PC-3 (cell line): Measurements from ENCODE around the gene FAM124A.

ENCODE experiments used
- EZH2 ChIP-seq: fragments of 300-600 bp; sonication (generic); IDR thresholded peaks from one replicate; pipeline ENCODE4 v1.6.1; 2017; ENCODE audit warnings: antibody characterized with exemption, mild to moderate bottlenecking, low read length; ENCODE audit not compliant: unreplicated experiment
- EZH2phosphoT487 ChIP-seq: fragments of 300-600 bp; sonication (generic); IDR thresholded peaks from 2 replicates; pipeline ENCODE4 v1.6.1; 2018; ENCODE audit warnings: mild to moderate bottlenecking, antibody characterized with exemption, low read length, borderline replicate concordance
- TF ChIP-seq, protein P1 (sequence below): fragments of 300-600 bp; sonication (generic); conservative IDR thresholded peaks from 2 replicates; pipeline ENCODE4 v1.5.1; 2017; ENCODE audit warnings: antibody characterized with exemption, low read depth, mild to moderate bottlenecking, low read length

GRCh38 chr13:51192348-51192747 lies 29.9 kb upstream of the FAM124A start:
- no peak for TF ChIP-seq EZH2
- TF ChIP-seq, protein P1, sequence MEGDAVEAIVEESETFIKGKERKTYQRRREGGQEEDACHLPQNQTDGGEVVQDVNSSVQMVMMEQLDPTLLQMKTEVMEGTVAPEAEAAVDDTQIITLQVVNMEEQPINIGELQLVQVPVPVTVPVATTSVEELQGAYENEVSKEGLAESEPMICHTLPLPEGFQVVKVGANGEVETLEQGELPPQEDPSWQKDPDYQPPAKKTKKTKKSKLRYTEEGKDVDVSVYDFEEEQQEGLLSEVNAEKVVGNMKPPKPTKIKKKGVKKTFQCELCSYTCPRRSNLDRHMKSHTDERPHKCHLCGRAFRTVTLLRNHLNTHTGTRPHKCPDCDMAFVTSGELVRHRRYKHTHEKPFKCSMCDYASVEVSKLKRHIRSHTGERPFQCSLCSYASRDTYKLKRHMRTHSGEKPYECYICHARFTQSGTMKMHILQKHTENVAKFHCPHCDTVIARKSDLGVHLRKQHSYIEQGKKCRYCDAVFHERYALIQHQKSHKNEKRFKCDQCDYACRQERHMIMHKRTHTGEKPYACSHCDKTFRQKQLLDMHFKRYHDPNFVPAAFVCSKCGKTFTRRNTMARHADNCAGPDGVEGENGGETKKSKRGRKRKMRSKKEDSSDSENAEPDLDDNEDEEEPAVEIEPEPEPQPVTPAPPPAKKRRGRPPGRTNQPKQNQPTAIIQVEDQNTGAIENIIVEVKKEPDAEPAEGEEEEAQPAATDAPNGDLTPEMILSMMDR = no peak
- TF ChIP-seq EZH2phosphoT487 = no peak
